IPS DF 6.9 (cell line): Measurements from ENCODE around the gene RPUSD2.
"Not testable (repeated sequence)": the region's sequence is repeated elsewhere in the genome, so short reads cannot be mapped to it uniquely, and the experiment has no call there.

Experiments used
- DNase-seq: peaks from one replicate; pipeline ENCODE4 v3.0.0-alpha.2; 2013; ENCODE audit warnings: low read depth, low spot score
- H3K27ac ChIP-seq: one replicate; pipeline ENCODE4 v1.5.1; 2013; ENCODE audit warnings: low read length, control low read depth
- H3K27me3 ChIP-seq: 2 replicates; pipeline ENCODE4 v1.6.1; 2013; ENCODE audit warnings: mild to moderate bottlenecking, low read length; ENCODE audit not compliant: control insufficient read depth, insufficient read depth
- H3K36me3 ChIP-seq: 2 replicates; pipeline ENCODE4 v1.6.1; 2013; ENCODE audit warnings: low read length; ENCODE audit not compliant: control insufficient read depth, insufficient read depth
- H3K4me1 ChIP-seq: 2 replicates; pipeline ENCODE4 v1.6.1; 2013; ENCODE audit warnings: low read length; ENCODE audit not compliant: control insufficient read depth, insufficient read depth
- H3K4me3 ChIP-seq: 2 replicates; pipeline ENCODE4 v1.5.1; 2013; ENCODE audit warnings: mild to moderate bottlenecking, low read length
- H3K9me3 ChIP-seq: 2 replicates; pipeline ENCODE4 v1.6.1; 2013; ENCODE audit warnings: low read length, inconsistent platforms; ENCODE audit not compliant: control insufficient read depth, insufficient read depth
- WGBS: extraction: QIAGEN DNeasy Blood & Tissue Kit; methylation state at CpG from one replicate; pipeline ENCODE4 v1.1.7; 2013; ENCODE audit warnings: mixed read lengths, missing lambda C conversion rate; ENCODE audit not compliant: insufficient read length, insufficient coverage; 5-methylcytosine and 5-hydroxymethylcytosine counted together

The RPUSD2 gene

DNA sequence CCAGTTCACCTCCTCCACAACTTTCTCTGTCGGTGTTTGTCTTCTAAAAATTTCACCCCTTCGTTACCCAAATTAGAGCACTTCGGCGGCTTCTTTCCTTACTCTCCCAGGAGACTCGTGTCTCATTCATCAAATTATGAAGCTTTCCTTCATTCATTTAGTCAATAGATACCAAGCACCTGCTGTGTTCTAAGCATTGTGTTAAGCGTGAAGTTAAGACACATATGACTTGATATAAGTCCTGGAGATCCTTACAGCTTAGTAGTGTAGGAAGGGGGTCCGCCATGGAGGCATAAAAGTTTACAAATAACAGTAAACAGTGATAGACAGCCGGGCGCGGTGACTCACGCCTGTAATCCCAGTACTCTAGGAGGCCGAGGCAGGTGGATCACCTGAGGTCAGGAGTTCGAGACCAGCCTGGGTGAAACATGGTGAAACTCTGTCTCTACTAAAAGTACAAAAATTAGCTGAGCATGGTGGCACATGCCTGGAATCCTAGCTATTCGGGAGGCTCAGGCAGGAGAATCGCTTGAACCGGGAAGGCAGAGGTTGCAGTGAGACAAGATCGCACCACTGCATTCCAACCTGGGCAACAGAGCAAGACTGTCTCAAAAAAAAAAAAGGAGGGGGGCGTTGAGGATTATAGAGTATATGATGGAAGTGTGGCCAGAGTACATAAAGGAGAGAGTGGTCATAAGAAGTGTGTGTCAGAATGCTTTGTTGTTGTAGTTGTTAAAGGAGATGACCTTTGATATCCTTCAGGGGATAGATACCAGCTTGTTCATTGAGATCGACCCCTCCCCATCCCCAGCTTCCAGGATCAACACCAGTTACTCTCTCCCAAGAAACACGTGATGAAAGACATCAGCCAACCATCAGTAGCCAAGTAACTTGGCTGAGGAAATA lies 3.5 kb upstream of the RPUSD2 start:
- no CpG with 5 or more reads among the region's 20 CpGs for WGBS
- H3K36me3 ChIP-seq = no peaks in the 10 kb centered on the region
- no peak overlapping the region for H3K4me3 ChIP-seq
- no peak for DNase-seq
- no peak overlapping the region for H3K27ac ChIP-seq
- no peaks in the 10 kb centered on the region for H3K27me3 ChIP-seq
- H3K9me3 ChIP-seq = no peaks in the 10 kb centered on the region
- H3K4me1 ChIP-seq = no peaks in the 10 kb centered on the region; the same call in 1 of the 2 replicates

DNA sequence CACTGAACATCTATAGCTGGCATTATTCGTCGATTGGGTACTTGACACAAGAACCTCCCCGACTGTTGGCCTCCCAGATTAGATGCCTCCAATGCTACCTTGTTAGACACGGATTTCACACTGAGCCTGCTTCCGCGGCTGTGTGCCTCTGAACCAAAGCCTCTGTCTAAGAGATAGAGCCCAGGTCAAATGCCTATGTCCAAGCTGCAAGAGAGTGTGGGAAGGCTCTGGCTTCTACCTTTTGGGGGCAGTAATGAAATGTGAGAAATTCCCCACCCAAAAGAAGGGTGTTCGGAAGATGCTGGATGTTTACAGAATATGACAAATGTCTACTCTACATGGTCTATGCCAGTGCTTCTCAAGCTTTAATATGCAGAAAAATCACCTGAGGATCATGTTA lies 2.0 kb upstream of the RPUSD2 start:
- WGBS = no CpG with 5 or more reads among the region's 7 CpGs
- H3K36me3 ChIP-seq = no peaks in the 10 kb centered on the region
- no peaks in the 10 kb centered on the region for H3K27me3 ChIP-seq
- no peak overlapping the region for H3K4me3 ChIP-seq
- H3K4me1 ChIP-seq = no peaks in the 10 kb centered on the region; the same call in 1 of the 2 replicates
- no peak for DNase-seq
- H3K9me3 ChIP-seq = no peaks in the 10 kb centered on the region
- no peak overlapping the region for H3K27ac ChIP-seq

DNA sequence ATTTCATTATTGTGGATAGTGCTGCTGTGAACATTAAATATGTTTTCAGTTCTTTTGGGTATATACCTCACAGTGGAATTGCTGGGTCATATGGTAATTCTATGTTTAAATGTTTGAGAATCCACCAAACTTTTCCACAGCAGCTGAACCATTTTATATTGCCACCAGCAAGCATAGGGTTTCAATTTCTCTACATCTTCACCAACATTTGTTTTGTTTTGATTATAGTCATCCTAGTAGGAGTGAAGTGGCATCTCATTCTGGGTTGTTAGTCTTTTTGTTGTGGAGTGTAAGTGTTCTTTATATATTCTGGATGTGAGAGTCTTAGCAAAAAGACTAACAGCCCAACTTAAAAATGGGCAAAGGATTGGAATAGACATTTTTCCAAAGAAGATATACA lies 6.0 kb downstream of the RPUSD2 start:
- H3K27me3 ChIP-seq = no peaks in the 10 kb centered on the region
- H3K4me1 ChIP-seq = no peaks in the 10 kb centered on the region; the same call in 1 of the 2 replicates
- no peaks in the 10 kb centered on the region for H3K9me3 ChIP-seq
- DNase-seq = no peak
- no peak overlapping the region for H3K4me3 ChIP-seq
- peaks cover 10% of the 10 kb centered on the region for H3K36me3 ChIP-seq
- no peak overlapping the region for H3K27ac ChIP-seq

DNA sequence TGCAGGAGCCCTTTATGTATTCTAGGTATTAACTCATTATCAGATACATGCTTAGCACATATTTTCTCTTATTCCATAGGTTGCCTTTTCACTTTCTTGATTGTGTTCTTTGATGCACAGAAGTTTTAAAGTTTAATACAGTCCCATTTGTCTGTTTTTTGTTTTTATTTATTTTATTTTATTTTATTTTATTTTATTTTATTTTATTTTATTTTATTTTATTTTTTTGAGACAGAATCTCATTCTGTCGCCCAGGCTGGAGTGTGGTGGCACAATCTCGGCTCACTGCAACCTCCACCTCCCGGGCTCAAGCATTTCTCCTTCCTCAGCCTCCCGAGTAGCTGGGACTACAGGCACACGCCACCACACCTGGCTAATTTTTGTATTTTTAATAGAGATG lies 7.8 kb downstream of the RPUSD2 start:
- peaks cover 10% of the 10 kb centered on the region for H3K36me3 ChIP-seq
- not testable (repeated sequence) for H3K4me3 ChIP-seq, H3K27me3 ChIP-seq, H3K27ac ChIP-seq, DNase-seq, H3K4me1 ChIP-seq, H3K9me3 ChIP-seq
- no CpG with 5 or more reads among the region's 5 CpGs for WGBS

DNA sequence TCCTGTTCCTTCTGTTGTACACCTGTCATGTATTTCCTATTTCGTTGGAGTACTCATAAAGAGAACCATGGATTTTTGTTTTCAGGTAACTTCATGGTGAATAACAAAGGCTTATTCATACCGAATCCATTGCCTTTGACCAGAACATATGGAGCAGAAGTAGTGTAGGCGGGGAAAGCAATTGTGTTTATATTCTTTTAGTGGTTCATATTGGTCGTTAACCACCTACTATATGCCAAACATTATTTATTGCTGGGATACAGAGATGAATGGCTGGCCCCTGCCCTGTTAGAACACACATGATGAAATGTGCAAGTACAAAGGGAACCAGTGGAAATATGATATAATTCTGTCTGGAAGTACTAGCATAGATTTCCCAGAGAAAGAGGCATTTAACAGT lies 9.8 kb downstream of the RPUSD2 start:
- no peak for DNase-seq
- H3K4me3 ChIP-seq = no peak overlapping the region
- no peaks in the 10 kb centered on the region; the same call in 1 of the 2 replicates for H3K27me3 ChIP-seq
- WGBS = no CpG with 5 or more reads among the region's 4 CpGs
- H3K9me3 ChIP-seq = no peaks in the 10 kb centered on the region
- H3K4me1 ChIP-seq = no peaks in the 10 kb centered on the region
- H3K36me3 ChIP-seq = peaks cover 3% of the 10 kb centered on the region
- H3K27ac ChIP-seq = no peak overlapping the region

DNA sequence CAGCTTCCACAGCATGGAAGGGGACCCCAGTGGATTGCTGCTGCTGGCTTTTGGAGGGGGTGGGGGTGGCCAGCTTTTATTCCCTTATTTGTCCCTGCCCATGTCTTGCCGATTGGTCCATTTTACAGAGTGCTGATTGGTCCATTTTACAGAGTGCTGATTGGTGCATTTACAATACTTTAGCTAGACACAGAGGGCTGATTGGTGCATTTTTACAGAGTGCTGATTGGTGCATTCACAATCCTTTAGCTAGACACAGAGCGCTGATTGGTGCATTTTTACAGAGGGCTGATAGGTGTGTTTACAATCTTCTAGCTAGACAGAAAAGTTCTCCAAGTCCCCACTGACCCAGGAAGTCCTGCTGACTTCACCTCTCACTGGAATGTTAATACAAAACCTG lies 12.7 kb downstream of the RPUSD2 start:
- not testable (repeated sequence) for DNase-seq, H3K36me3 ChIP-seq, H3K4me1 ChIP-seq, H3K27me3 ChIP-seq, H3K9me3 ChIP-seq, H3K27ac ChIP-seq, H3K4me3 ChIP-seq
- WGBS = no CpG with 5 or more reads among the region's 2 CpGs

DNA sequence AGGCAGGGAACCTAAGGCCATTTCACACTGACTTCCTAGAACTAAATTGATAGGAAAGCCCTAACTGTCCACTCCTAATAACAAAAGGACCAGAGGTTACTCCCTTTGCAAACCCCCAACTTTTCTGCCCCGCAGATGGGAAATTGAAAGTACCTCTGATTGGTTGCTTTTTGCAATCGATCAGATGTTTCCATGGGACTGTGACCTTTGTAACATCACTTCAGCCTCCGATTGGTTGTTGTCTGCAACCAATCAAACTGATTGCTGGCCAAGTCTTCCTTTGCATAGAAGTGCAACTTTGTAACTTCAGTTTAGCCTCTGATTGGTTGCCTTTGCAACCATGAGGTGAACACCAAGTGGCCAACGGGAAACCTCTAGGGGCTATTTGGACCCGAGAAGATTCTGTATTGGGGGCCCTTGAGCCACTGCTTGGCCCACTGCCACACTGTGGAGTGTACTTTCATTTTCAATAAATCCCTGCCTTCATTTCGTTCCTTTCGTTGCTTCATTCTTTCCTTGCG lies 13.7 kb downstream of the RPUSD2 start:
- H3K9me3 ChIP-seq = no peaks in the 10 kb centered on the region
- no peak overlapping the region for H3K27ac ChIP-seq
- no peaks in the 10 kb centered on the region for H3K36me3 ChIP-seq
- no peak overlapping the region for H3K4me3 ChIP-seq
- no peak for DNase-seq
- H3K4me1 ChIP-seq = no peaks in the 10 kb centered on the region
- no CpG with 5 or more reads among the region's 8 CpGs for WGBS
- no peaks in the 10 kb centered on the region; the same call in 1 of the 2 replicates for H3K27me3 ChIP-seq

DNA sequence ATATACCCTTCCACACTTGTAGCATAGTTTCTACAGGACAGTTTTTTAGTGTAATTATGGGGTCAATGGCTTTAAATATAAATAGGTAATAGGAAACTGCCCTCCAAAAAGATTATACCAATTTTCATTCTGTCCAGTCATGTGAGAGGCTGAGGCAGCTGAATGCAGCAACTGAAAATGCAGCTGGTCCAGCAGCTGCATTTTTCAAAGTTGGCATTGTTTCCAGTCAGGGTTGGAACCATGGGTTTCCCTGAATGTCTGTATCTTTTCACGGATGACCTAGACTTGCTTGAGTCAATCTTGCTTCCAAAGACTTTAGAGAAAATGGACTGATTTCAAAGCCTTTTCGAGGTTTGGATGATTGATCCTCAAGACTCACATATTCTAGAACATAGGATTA lies 15.1 kb downstream of the RPUSD2 start:
- Histone ChIP-seq H3K9me3 (no peaks in the 10 kb centered on the region), H3K27me3 (no peaks in the 10 kb centered on the region; the same call in 1 of the 2 replicates), H3K36me3 (no peaks in the 10 kb centered on the region), H3K4me3 (no peak overlapping the region), H3K4me1 (no peaks in the 10 kb centered on the region), H3K27ac (no peak overlapping the region)
- no CpG with 5 or more reads among the region's 2 CpGs for WGBS
- DNase-seq = no peak

DNA sequence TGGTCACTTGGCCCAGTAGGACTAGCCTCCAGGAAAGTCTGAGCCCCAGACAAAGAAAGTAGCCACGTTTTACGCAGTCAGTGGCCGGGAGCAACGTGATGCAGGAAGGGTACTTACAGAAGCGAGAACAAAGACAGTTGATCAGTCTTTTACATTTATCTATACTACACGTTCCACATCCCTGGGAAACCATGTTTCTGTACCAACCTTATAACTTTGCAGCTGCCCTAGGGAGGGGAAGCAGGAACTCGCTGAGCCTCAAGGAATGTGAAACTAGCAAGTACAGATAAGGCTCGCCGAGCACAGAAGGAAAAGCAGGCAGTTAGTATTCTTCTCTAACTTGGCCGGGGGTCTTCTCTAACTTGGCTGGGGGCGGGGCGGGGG lies 21.6 kb downstream of the RPUSD2 start:
- Histone ChIP-seq H3K27ac (no peak overlapping the region), H3K4me1 (no peaks in the 10 kb centered on the region; the same call in 1 of the 2 replicates), H3K9me3 (no peaks in the 10 kb centered on the region), H3K27me3 (no peaks in the 10 kb centered on the region), H3K36me3 (no peaks in the 10 kb centered on the region), H3K4me3 (no peak overlapping the region)
- no CpG with 5 or more reads among the region's 12 CpGs for WGBS
- no peak for DNase-seq

DNA sequence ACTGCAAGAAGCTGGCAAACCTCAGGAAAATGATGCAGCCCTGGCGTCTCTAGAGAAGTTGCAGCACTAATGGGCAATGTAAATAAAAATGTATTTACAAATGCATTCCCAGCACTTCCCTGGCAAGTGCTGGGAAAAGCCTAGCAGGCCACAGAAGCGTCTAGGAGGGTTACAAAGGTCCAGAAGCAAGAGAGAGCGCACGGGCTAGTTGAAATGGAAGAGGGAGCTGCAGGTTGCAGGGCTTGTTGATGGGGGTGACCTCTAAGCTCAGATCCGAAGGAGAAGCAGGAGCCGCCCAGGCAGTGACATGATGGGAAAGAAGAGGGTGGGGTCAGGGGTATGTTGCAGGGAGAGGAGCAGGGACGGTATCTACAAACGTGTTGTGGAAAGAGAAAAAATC lies 22.3 kb downstream of the RPUSD2 start:
- no peak for DNase-seq
- Histone ChIP-seq H3K4me1 (no peaks in the 10 kb centered on the region; the same call in 1 of the 2 replicates), H3K27me3 (no peaks in the 10 kb centered on the region), H3K4me3 (no peak overlapping the region), H3K9me3 (no peaks in the 10 kb centered on the region), H3K36me3 (no peaks in the 10 kb centered on the region), H3K27ac (no peak overlapping the region)
- WGBS = no CpG with 5 or more reads among the region's 8 CpGs

DNA sequence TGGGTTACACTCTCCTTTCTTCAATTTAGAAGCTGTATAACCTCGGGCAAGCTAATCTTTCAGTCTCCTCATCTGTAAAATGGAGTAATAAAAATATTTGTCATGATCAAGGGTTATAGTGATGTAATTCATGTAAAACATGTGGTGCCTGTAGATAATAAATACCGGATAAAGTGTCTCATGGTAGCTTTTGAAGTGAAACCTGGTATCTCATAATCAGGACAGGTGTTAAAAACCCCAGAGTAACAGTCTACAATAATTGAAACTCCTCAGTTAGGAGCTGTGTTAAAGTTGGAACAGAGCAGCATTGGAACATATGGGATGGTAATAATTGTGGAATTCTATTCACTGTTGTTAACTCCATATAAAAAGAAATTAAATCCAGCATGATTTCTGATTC lies 24.1 kb downstream of the RPUSD2 start:
- Histone ChIP-seq H3K27me3 (no peaks in the 10 kb centered on the region), H3K9me3 (no peaks in the 10 kb centered on the region), H3K4me1 (no peaks in the 10 kb centered on the region; the same call in 1 of the 2 replicates), H3K36me3 (no peaks in the 10 kb centered on the region), H3K27ac (no peak overlapping the region), H3K4me3 (no peak overlapping the region)
- WGBS = no CpG with 5 or more reads among the region's 2 CpGs
- DNase-seq = no peak
